Measurements from ENCODE around the gene PAXX. TPM values are rescaled to one million over a fixed set of nuclear protein-coding genes. Genes with fewer than 3 reads are reported as not detected.

PAXX gene
- total RNA-seq, 1 experiment from 2014 or later = 64.0 TPM

DNA sequence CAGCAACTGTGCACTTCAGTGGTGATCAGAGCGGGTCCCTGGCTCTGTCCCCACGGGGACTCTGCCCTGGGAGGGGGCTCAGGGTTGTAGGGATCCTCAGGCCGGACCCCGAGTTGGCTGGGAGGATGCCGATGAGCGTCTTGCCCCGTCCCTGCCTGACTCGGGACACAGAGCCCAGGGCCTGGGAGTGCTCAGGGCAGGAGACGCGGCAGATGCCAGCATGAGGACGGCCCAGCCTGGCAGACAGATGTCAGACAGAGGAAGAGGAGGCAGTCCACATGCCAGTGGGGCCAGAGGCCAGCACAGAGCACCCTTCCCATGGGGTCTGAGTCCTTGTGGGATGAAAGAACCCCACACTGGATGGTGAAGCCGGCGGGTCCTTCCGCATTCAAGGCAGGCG, 28.9 kb upstream of the PAXX start:
- CTCF ChIA-PET = no interaction called here
- intact Hi-C loops (cut with micrococcal nuclease; ENCODE audit: unreplicated experiment) = no loop called here

DNA sequence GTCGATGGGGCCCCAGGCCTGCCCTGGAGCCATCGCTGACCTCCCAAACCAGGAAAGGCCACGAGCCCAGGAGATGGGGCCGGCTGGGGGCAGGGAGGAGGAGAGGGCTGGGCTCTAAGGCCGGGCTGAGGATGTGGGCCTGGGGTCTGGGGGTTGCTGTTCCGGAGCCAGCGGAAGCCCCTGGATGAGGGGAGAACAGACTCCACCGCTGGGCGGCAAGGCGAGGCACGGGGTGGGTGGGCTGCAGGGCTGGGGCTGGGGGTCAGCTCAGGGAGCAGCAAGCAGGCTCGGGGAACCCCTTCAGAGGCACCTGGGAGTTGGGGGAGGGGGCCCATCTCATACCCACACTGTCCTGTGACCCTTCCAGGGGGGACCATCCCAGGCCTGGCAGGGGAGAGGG, 28.5 kb upstream of the PAXX start:
- no peaks in the 10 kb centered on the region for H3K9me3 ChIP-seq (ENCODE audit: control insufficient read depth, insufficient read depth, low read depth, low read length)
- ATAC-seq = no peak
- no peak overlapping the region for H3K4me3 ChIP-seq (ENCODE audit: low read depth in 2 of 2, low read length in 2 of 2)
- in situ Hi-C loops (cut with HindIII; ENCODE audit: low pct_unique_long_range_greater_than_20kb, low sequenced_read_pairs) = no loop called here
- DNase-seq (ENCODE audit: low read depth, low spot score) = no peak
- H3K27me3 ChIP-seq (ENCODE audit: control insufficient read depth, insufficient read depth, low read length) = no peaks in the 10 kb centered on the region
- ChIA-PET CTCF (no interaction called here), POLR2A (no interaction called here)
- no peak for TF ChIP-seq POLR2AphosphoS5 (IDR thresholded peaks at IDR 0.05; ENCODE audit: low read depth, low read length)
- TF ChIP-seq, protein P1, sequence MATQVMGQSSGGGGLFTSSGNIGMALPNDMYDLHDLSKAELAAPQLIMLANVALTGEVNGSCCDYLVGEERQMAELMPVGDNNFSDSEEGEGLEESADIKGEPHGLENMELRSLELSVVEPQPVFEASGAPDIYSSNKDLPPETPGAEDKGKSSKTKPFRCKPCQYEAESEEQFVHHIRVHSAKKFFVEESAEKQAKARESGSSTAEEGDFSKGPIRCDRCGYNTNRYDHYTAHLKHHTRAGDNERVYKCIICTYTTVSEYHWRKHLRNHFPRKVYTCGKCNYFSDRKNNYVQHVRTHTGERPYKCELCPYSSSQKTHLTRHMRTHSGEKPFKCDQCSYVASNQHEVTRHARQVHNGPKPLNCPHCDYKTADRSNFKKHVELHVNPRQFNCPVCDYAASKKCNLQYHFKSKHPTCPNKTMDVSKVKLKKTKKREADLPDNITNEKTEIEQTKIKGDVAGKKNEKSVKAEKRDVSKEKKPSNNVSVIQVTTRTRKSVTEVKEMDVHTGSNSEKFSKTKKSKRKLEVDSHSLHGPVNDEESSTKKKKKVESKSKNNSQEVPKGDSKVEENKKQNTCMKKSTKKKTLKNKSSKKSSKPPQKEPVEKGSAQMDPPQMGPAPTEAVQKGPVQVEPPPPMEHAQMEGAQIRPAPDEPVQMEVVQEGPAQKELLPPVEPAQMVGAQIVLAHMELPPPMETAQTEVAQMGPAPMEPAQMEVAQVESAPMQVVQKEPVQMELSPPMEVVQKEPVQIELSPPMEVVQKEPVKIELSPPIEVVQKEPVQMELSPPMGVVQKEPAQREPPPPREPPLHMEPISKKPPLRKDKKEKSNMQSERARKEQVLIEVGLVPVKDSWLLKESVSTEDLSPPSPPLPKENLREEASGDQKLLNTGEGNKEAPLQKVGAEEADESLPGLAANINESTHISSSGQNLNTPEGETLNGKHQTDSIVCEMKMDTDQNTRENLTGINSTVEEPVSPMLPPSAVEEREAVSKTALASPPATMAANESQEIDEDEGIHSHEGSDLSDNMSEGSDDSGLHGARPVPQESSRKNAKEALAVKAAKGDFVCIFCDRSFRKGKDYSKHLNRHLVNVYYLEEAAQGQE (IDR thresholded peaks at IDR 0.05; ENCODE audit: insufficient read depth in 1 of 2, low read depth in 2 of 2, low read length in 1 of 2) = no peak
- no peak for TF ChIP-seq TCF7L2 (IDR thresholded peaks at IDR 0.05; ENCODE audit: low read depth, low read length)
- TF ChIP-seq CTCF (IDR thresholded peaks at IDR 0.05) = no peak
- no peak for TF ChIP-seq SIN3A (IDR thresholded peaks at IDR 0.05; ENCODE audit: borderline replicate concordance, insufficient read depth, low read depth, low read length)
- BruUV-seq (replicated peaks) = no TSS peak
- H3K27ac ChIP-seq (ENCODE audit: low read length) = no peak overlapping the region
- H3K4me1 ChIP-seq (ENCODE audit: control insufficient read depth, insufficient read depth, low read length) = peaks cover 5% of the 10 kb centered on the region; the same call in 1 of the 2 replicates
- H3K36me3 ChIP-seq (ENCODE audit: control insufficient read depth, insufficient read depth, low read length) = no peaks in the 10 kb centered on the region
- intact Hi-C loops (cut with micrococcal nuclease; ENCODE audit: unreplicated experiment) = no loop called here

More for the DNA sequence above, 28.9 kb upstream of the PAXX start:
- H3K9me3 ChIP-seq (ENCODE audit: control insufficient read depth, insufficient read depth, low read depth, low read length) = no peaks in the 10 kb centered on the region
- DNase-seq (ENCODE audit: low read depth, low spot score) = no peak
- no peak for TF ChIP-seq POLR2AphosphoS5 (IDR thresholded peaks at IDR 0.05; ENCODE audit: low read depth, low read length)
- no peak overlapping the region for H3K27ac ChIP-seq (ENCODE audit: low read length)
- H3K27me3 ChIP-seq (ENCODE audit: control insufficient read depth, insufficient read depth, low read length) = no peaks in the 10 kb centered on the region
- no peak for ATAC-seq
- POLR2A ChIA-PET = no interaction called here
- peaks cover 5% of the 10 kb centered on the region; the same call in 1 of the 2 replicates for H3K4me1 ChIP-seq (ENCODE audit: control insufficient read depth, insufficient read depth, low read length)
- in situ Hi-C loops (cut with HindIII; ENCODE audit: low pct_unique_long_range_greater_than_20kb, low sequenced_read_pairs) = no loop called here
- BruUV-seq (replicated peaks) = no TSS peak
- H3K36me3 ChIP-seq (ENCODE audit: control insufficient read depth, insufficient read depth, low read length) = no peaks in the 10 kb centered on the region
- H3K4me3 ChIP-seq (ENCODE audit: low read depth in 2 of 2, low read length in 2 of 2) = no peak overlapping the region

DNA sequence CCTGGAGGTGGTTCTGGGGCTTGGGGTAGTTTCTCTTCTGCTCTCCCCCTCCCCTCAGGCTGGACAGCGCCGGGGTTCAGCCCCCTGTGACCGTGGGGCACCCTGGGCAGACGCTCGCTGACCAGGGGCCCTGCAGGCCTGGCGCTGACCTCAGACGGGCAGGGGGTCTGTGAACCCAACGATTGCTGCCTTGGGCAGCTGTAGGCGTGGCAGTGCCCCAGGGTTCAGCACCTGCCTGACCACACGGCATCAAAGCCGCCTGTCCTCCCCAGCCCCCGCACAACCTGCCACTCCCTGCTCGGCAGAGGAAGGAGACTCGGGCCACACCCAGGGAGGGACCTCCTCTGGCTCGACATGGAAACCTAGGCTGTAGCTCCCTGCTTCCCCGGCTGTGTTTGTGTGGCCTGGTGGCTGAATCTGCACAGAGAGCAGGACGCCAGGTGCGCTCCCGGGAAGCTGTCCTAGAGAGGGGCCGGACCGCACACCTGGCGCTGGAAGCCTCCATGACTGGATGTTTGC, 28.0 kb upstream of the PAXX start:
- H3K27me3 ChIP-seq (ENCODE audit: control insufficient read depth, insufficient read depth, low read length) = no peaks in the 10 kb centered on the region
- no peak for DNase-seq (ENCODE audit: low read depth, low spot score)
- H3K36me3 ChIP-seq (ENCODE audit: control insufficient read depth, insufficient read depth, low read length) = no peaks in the 10 kb centered on the region
- intact Hi-C loops (cut with micrococcal nuclease; ENCODE audit: unreplicated experiment) = no loop called here
- no peak overlapping the region for H3K4me3 ChIP-seq (ENCODE audit: low read depth in 2 of 2, low read length in 2 of 2)
- ChIA-PET POLR2A (no interaction called here), CTCF (interaction anchor here (0.6 kb wide), 2 partner anchors 12 to 13 kb away, joined by 6 to 8 read pairs; no protein-coding TSS in a partner anchor)
- ATAC-seq = 0 out of 2 replicates have a peak, but pooled peaks have one; percentile 10
- H3K27ac ChIP-seq (ENCODE audit: low read length) = no peak overlapping the region
- in situ Hi-C loops (cut with HindIII; ENCODE audit: low pct_unique_long_range_greater_than_20kb, low sequenced_read_pairs) = no loop called here
- H3K4me1 ChIP-seq (ENCODE audit: control insufficient read depth, insufficient read depth, low read length) = peaks cover 5% of the 10 kb centered on the region; the same call in 1 of the 2 replicates
- TF ChIP-seq, protein P1 (IDR thresholded peaks at IDR 0.05; ENCODE audit: insufficient read depth in 1 of 2, low read depth in 2 of 2, low read length in 1 of 2) = no peak
- TF ChIP-seq SIN3A (IDR thresholded peaks at IDR 0.05; ENCODE audit: borderline replicate concordance, insufficient read depth, low read depth, low read length) = no peak
- no peak for TF ChIP-seq TCF7L2 (IDR thresholded peaks at IDR 0.05; ENCODE audit: low read depth, low read length)
- no peak for TF ChIP-seq CTCF (IDR thresholded peaks at IDR 0.05)
- no peak for TF ChIP-seq POLR2AphosphoS5 (IDR thresholded peaks at IDR 0.05; ENCODE audit: low read depth, low read length)
- no TSS peak for BruUV-seq (replicated peaks)
- no peaks in the 10 kb centered on the region for H3K9me3 ChIP-seq (ENCODE audit: control insufficient read depth, insufficient read depth, low read depth, low read length)

Data from Panc1 (cell line).